GM19463 (cell line): ENCODE data around the gene BEST1.
"Not testable (repeated sequence)": the region's sequence is repeated elsewhere in the genome, so short reads cannot be mapped to it uniquely, and the experiment has no call there.

Source experiments
- ATAC-seq: cut with Tn5 transposase; IDR thresholded peaks from one replicate; pipeline ENCODE4 v1.9.1; 2021; ENCODE audit warnings: mild to moderate bottlenecking, moderate library complexity; ENCODE audit not compliant: unreplicated experiment

Gene BEST1

DNA sequence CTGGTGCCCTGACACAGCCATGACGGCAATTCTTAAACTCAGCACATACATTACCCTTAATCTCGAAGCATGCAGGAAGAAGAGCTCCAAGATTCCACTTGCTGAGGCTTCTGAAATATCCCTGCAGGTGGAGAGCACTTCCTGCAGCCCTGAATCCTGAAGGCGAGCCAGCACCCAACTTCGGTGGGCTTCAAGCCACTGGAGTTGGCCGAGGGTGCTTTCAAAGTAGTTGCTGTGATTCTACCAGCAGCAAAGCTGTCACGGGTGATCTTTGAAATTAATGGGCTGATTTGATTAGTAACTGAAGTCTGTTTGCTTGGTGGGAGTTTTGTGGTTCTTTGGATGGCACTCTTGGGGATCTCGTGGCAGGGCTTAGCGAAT is 26.3 kb downstream of the BEST1 start:
- no peak for ATAC-seq

DNA sequence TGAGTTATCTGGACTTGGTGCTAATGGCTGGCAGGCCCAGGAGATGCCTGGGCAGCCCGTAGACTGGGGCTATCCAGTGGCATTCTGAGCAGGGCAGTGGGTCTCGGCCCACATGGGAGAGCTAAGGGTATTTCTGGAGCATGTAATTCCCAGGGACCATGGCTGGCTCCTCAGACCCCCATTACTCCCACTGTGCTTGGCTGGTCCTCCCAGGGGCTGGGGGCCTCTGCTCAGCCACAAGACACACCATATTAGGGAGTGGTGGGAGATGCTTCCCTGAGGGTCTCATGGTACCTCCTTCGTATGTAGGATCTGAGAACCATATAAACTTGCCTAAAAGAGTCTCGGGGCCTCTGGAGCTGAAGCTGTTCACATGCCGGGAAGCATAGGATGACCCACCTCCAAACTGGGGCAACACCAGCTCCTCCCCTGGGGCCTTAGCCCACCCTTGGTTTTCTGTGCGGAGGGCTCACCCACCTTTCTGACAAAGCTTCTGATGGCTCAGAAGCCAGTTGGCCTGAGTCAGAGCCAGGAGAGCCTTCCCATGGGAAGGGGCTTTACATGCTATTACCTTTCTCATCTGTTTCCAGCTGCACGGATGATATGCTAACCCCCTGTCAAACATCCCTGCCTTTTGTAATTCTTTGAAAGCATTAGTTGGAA is 26.8 kb downstream of the BEST1 start:
- no peak for ATAC-seq

DNA sequence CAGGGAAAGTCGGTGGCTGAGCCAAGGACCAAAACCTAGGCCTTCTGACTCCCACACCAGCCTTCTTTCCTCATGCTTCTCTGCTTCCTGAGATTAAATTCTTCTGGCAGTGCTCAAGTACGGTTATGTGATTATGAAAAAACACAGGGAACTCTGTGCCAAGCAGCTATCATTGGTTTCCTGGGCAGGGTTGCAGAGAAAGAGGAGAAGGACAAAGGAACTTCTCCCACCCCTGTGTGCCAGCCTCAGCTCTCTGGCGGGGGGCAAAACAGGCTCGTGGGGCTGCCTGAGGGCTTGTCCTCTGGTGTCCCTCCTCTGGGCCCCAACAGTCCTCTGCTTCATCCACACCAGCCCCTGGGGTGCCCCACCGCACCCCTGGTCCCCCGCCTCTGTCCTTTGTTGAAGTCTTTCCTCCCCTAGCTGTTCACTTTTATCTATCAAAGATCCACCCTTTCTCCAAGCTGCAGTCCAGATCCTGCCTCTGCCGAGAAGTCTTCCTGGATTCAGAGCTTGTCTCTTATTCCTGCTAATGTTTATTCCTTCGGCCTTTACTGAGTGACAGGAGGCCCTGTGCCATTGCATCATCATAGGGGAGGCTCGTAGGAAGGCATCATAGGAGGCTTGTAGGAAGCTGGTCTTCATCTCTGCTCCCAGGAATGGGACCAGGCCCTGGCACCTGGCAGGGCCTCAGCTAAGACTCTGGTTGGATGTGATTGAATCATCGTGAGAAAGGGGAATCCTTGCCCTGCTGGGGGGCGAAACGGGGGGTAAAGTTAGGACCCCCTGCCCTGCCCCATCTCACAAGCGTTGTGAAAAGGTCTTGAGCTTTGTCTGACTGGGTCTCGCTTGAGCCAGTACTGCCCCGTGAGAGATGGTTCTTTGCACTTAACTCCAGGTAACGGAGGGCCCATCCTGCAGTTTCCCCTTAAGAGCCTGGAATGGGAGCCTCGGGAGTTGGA is 28.8 kb downstream of the BEST1 start:
- ATAC-seq = no peak

DNA sequence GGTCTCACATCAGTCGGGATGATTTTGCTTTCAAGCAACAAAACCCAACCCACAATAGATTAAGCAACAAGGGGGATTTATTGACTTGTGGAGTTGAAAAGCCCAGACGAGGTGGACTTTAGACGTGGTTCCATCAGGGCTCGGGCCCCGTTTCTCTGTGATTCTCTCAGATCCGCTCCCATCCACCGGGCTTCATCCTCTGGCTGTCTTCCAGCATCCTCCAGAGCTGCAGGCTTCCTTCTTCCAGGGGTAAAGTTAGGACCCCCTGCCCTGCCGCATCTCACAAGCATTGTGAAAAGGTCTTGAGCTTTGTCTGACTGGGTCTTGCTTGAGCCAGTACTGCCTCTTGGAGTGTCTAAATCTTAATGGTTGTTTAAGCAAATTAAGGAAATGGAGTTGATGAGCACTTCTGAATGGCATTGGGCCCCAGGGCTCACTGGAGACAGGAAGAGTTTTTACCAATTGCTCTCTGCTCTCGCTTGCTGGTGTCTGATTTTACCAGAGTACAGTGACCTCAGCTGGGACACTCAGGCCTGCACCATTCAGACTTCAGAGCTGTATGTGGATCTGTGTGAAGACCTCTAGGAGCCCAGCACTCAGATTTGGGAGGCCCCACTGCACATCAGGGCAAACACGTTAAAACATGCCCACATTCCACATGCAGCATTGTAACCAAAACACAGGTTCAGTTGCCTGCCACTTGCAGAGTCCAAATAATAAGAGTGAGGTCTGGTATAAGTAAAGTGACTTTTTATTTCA is 30.8 kb downstream of the BEST1 start:
- ATAC-seq = no peak

DNA sequence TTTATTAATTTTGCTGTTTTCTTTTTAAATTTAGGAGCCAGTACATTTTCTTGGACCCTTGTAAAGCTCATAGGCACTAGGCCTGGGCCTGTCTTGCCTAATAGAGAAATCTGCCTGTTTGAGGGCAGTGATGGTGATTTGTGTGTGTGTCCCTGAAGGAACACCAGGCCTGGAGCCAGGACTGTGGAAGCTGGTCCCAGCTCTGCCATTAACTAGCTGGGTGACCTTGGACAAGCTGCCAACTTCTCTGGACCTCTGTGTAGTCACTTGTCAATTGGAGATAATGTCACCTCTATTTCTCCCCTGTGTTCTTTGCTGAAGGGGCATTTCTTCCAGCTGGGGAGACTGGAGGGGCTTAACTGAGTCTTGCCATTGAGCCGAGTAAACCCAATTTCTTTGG is 33.3 kb downstream of the BEST1 start:
- ATAC-seq = no peak

DNA sequence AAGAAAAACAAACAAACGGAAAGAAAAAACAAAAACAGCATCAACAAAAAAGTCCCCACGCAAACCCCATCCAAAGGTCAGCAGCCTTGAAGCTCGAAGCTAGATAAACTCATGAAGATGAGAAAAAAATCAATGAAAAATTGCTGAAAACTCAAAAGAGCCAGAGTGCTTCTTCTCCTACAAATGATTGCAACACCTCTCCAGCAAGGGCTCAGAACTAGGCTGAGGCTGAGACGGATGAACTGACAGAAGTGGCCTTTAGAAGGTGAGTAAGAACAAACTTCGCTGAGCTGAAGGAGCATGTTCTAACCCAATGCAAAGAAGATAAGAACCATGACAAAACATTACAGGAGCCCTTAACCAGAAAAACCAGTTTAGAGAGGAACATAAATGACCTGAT is 35.7 kb downstream of the BEST1 start:
- ATAC-seq = no peak

DNA sequence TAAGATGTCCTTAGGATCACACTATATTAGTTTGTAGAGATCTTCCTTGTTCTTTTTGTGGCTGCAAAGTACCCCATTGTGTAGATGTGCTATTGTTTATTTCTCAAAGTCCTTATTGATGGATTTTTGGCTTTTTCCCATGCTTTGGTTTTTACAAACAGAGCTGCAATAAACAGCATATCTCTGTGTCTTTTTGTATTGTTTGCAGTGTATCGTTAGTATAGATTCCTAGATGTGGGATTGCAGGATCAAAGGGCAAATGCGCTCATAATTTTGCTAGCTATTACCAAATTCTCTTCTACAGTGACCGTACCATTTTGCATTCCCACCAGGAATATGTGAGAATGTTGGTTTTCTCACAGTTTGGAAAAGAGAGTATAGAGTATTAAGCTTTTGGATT is 44.8 kb downstream of the BEST1 start:
- no peak for ATAC-seq

DNA sequence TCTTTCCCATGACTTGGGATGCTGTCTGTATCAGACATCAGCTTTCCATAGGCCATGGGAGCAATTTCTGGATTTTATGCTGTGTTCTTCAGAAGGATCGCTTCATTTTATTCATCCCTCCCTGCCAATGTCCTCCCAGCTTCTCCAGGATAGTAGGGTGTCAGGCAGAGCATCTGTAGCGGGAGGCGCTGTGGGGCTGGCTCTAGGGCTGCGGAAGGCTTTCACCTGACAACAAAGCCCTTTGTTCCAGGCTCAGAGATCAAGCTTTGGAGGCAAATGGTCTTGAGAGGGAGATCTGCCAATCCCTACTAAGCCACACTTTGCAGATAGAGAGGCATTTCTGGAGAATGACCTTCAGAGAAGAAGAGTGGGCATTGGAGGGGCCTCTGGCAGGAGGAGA is 46.8 kb downstream of the BEST1 start:
- ATAC-seq = no peak

DNA sequence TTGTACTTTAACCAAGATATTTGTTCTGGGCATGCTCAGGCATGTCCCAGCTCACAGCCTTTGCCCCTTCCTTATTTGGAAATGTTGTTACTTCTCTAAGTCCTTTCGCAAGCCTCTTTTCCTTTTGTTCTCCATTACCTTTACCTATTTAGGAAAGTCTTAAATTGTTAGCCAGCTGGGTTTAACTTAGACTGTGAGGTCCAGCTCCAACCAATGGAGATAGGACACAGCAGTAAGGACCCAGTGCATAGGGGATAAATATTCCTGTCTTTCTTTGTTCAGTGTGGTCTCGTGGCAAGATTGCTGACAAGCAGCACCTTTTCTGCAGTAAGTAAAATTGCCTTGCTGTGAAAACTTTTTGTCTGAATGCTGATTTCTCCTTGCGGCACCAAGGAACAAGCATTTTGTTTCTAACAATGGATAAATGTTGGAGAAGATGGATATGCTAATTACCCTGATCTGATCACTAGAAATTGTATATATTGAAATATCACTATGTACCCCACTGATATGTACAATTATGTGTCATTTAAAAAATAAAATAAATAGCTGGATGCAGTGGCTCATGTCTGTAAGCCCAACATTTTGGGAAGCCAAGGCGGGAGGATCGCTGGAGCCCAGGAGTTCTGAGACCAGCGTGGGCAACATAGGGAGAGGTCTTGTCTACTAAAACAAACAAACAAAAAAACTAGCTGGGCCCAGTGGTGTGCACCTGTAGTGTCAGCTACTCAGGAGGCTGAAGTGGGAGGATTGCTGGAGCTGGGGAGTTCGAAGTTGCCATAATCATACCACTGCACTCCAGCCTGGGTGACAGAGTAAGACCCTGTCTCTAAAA is 49.2 kb downstream of the BEST1 start:
- no peak for ATAC-seq

DNA sequence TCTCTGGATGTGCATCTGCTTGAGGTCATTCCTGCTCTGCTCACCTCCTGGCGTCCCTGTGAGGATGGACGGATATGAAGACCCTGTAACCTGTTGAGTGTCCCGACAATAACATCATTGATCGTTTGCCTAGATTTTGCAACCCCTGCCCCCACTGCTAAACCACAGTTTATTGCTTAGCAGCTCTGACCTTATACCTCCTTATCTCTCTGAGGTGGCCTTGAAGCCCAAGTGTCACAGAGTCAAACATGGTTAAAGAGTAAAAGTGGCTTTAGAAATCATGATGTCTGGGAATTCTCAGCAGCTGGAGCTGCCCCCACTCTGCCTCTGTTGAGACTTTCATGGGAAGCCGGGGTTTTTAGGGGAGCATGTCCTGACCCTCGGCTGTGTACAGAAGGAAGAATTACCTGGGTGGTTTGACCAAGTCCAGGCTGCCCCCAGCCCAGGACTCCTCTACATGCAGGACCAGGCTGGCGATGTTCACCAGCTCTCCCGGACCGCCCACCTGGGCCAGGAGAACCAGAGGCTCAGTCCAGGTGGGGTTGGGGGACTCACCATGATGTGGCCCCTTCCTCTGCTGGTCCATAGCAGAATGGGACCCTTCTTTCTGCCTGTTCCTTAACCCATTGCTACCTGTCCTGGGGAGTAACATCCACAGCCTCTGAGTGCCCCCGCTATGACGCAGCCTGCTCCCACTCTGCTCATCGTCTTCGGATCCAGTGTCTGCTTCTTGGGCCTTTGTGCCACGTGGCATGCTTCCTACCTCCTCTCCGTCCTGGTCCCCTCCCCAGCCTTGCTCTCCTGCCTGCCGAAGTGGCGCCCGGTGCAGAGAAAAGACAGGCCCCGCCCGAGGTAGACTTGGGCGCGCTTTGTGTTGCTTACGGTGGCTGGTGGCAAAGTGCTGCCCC is 50.6 kb downstream of the BEST1 start:
- ATAC-seq = no peak

DNA sequence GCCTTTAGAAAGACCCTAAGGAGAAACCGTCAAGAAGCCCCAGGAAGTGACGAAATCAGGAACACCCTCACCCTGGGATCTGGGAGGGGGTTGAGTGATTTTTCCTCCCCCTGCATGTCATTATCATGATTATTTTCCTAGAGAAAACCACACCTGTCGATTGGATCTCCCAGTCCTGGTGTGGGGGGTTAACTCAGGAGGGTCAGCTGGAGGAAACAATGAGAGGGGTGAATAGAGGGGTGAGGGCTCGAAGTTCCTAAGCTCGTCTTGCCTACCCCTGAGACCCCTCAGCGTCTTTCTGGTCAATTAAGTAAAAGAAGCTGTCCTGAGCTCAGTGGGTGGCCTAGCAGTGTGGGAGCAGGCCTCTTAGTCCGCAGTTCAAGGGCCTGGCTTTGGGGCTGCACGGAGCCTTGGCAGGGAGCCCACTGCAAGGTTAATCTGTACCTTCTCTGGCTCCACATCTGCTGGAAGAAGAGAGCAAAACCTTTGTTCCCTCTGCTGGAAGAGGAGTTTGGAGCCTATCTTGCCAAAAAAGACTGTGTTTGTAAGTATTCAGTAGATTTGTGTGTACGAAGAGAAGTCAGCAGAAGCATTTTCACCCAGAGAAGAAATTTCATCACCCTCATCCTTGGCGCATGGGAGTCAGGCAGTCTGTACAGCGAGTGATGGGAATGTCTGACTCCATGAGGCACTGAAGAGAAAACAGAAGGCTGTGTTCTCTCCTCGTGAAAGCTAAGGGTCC is 51.5 kb downstream of the BEST1 start:
- no peak for ATAC-seq

DNA sequence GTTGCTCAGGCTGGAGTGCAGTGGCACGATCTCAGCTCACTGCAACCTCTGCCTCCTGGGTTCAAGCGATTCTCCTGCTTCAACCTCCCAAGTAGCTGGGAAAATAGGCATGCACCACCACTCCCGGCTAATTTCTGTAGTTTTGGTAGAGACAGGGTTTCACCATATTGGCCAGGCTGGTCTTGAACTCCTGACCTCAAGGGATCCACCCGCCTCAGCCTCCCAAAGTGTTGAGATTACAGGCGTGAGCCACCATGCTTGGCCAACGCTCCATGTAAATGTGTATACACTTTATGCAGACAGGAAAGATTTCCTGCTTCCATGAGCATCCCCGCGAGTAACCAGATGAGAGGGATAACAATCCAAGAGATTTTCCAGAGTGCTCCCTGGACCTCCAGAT is 52.1 kb downstream of the BEST1 start:
- not testable (repeated sequence) for ATAC-seq

DNA sequence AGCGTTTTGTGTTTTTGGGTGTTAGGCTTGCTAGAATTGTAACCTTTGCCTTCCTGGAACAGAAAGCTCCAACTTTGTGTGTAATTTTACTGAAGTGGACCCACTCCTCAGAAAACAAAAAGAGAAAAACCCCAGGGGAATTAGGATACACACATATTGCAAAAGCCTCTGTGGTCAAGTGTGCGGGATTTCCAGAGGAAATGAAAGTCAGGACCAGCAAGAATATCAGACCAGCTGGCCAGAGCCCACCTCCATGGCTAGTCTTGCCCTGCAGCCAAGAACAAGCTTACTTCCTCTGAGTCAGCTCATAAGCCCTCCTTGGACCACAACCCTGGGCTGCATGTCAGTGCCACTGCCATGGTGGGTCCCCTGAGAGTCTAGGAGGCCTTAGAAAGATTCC is 54.3 kb downstream of the BEST1 start:
- ATAC-seq = no peak

DNA sequence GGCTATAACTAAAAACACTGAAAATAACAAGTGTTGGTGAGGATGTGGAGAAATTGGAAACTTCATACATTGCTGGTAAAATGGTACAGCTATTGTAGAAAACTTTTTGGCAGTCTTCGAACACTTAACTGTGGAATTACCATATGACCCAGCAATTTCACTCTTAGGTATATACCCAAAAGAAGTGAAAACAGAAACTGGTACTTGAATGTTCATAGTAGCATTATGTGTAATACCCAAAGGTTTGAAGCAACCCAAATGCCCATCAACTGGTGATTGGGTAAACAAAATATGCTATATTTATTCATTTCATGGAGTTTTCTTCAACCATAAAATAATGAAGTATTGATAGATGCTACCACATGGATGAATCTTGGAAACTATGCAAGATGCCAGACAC is 58.0 kb downstream of the BEST1 start:
- no peak for ATAC-seq

DNA sequence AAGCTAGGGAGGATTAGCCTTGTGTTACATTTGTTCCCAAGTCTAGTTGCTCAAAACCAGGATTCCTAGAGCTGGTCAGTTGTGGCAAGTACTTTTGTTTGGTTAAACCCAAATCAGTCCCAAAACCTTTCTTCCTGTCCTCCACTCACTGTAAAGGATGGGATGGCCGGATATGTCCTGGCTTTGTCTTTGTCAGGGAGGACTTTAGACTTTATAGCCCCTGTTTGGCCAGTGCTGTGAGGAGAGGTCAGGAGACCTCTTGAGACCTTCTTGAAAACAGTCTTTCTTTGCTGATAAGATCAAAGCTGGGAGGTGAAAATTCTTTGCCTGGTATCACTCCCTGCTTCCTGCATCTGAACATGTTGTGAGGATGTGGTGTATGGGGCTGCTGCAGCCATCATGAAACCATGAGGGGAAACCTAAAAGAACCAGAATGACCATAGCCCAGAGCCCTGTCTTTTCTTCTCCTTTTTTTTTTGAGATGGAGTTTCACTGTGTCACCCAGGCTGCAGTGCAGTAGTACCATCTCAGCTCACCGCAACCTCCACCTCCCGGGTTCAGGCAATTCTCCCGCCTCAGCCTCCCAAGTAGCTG is 60.9 kb downstream of the BEST1 start:
- ATAC-seq = no peak

DNA sequence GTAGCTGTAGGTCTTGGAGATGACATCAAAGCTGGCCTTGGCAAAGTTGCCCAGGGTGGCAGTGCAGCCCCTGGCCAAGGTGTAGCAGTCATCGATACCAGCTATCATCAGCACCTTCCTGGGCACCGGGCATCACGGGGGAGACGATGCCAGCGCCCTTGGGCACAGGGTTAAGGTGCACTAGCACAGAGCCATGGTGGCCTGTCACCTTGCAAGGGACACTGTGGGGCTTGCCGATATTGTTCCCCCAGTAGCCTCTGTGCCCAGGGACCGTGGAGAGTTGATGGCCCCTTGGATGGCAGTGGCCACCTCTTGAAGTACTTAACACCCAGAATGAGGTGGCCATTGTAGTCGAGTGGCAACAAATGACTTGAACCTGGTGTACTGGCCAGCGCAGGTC is 61.7 kb downstream of the BEST1 start:
- no peak for ATAC-seq

DNA sequence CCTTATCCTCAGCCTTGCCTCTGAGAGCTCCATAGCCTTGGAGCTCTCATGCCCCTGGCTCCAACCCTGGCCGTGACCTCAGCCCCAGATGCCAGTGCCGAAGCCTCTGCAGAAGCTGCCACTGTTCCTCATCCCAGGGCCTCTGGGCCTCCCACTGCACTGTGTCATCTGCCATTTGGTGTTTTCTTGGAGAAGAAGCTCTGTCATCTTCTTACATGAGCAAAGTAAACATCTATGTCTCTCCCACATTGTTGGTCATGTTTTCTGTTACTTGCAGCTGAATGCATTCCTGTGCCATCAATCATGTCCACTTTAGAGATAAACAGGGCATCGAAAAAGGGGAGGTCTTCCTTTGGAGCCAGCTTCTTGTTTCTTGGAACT is 62.3 kb downstream of the BEST1 start:
- no peak for ATAC-seq

DNA sequence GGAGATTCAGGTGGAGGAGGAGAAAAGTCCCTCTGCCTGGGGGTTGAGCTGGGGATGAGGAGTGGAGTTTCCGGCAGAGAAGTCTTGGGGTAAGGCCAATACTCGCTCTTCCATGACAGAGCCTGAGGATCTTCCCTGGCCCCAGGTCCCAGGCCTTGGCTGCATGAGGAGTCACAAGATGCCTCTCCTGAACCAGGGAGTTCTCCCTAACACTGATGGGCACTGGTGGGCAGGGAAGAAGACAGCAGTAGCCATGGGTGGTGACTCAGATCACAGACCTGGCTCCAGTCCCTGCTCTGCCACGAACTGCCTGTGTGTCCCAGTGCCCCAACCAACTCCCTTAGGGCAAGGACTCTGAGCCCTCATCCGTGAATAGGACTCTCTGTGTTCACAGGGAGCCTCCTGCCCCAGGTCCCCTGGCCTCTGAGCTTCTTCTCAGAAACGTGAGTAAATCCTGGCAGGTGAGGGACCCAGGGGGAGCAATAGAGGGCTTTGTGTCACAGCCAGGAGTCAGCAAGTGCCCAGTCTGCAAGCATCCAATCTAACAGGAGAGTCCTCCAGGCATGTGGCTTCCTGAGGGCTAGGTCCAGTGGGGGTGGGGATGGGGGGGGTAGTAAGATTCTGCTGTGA is 62.8 kb downstream of the BEST1 start:
- no peak for ATAC-seq
